ENCODE data around the gene RCOR1. TPM values are rescaled to one million over a fixed set of nuclear protein-coding genes. Genes with fewer than 3 reads are reported as not detected.

The RCOR1 gene
- total RNA-seq, 2 donors from 2014 or later: 12.6 to 15.4 TPM

GRCh38 chr14:102729825-102730224 is 137.4 kb downstream of the RCOR1 start:
- intact Hi-C loops (cut with DNase I): no loop called here
- DNase-seq (ENCODE audit: low spot score): peak; percentile 12

- intact Hi-C loops (cut with DNase I): no loop called here
- DNase-seq (ENCODE audit: low spot score): peak; percentile 56
Observed at GRCh38 chr14:102731101-102731870, 138.8 kb downstream of the RCOR1 start.

GRCh38 chr14:102731871-102732800 is 139.7 kb downstream of the RCOR1 start:
- peak; percentile 59 for DNase-seq (ENCODE audit: low spot score)
- intact Hi-C loops (cut with DNase I): no loop called here

- intact Hi-C loops (cut with DNase I): no loop called here
- peak; percentile 18 for DNase-seq (ENCODE audit: low spot score)
Observed at GRCh38 chr14:102732924-102733323, 140.5 kb downstream of the RCOR1 start.

GRCh38 chr14:102733326-102733725 is 140.9 kb downstream of the RCOR1 start:
- intact Hi-C loops (cut with DNase I): no loop called here
- DNase-seq (ENCODE audit: low spot score): peak; percentile 58

GRCh38 chr14:102734436-102734835 is 142.0 kb downstream of the RCOR1 start:
- DNase-seq (ENCODE audit: low spot score): peak; percentile 24
- intact Hi-C loops (cut with DNase I): no loop called here

GRCh38 chr14:102736956-102737355 is 144.5 kb downstream of the RCOR1 start:
- intact Hi-C loops (cut with DNase I): no loop called here
- DNase-seq (ENCODE audit: low spot score): peak; percentile 63

- DNase-seq (ENCODE audit: low spot score): peak; percentile 17
- intact Hi-C loops (cut with DNase I): no loop called here
Observed at GRCh38 chr14:102737402-102738372, 145.2 kb downstream of the RCOR1 start.

- peak; percentile 36 for DNase-seq (ENCODE audit: low spot score)
Observed at GRCh38 chr14:102738373-102739189, 146.1 kb downstream of the RCOR1 start.

GRCh38 chr14:102739190-102739469 is 146.7 kb downstream of the RCOR1 start:
- intact Hi-C loops (cut with DNase I): no loop called here
- no peak for DNase-seq (ENCODE audit: low spot score)

More at GRCh38 chr14:102738373-102739189, 146.1 kb downstream of the RCOR1 start:
- intact Hi-C loops (cut with DNase I): no loop called here

- no peak for DNase-seq (ENCODE audit: low spot score)
- intact Hi-C loops (cut with DNase I): no loop called here
Observed at GRCh38 chr14:102746634-102747438, 154.4 kb downstream of the RCOR1 start.

GRCh38 chr14:102748806-102749205 is 156.4 kb downstream of the RCOR1 start:
- intact Hi-C loops (cut with DNase I): no loop called here
- DNase-seq (ENCODE audit: low spot score): no peak

- intact Hi-C loops (cut with DNase I): no loop called here
Observed at GRCh38 chr14:102749393-102750305, 157.2 kb downstream of the RCOR1 start.

GRCh38 chr14:102750376-102750775 is 157.9 kb downstream of the RCOR1 start:
- DNase-seq (ENCODE audit: low spot score): no peak
- intact Hi-C loops (cut with DNase I): no loop called here

More at GRCh38 chr14:102749393-102750305, 157.2 kb downstream of the RCOR1 start:
- DNase-seq (ENCODE audit: low spot score): no peak

- no peak for DNase-seq (ENCODE audit: low spot score)
Observed at GRCh38 chr14:102751088-102751487, 158.6 kb downstream of the RCOR1 start.

GRCh38 chr14:102752239-102752847 is 159.9 kb downstream of the RCOR1 start:
- intact Hi-C loops (cut with DNase I): no loop called here
- DNase-seq (ENCODE audit: low spot score): no peak

More at GRCh38 chr14:102751088-102751487, 158.6 kb downstream of the RCOR1 start:
- intact Hi-C loops (cut with DNase I): no loop called here

Data from posterior vena cava (tissue), 2 donors.